Endothelial cell of umbilical vein (primary cell): Measurements from ENCODE around the gene ALOXE3. TPM values are rescaled to one million over a fixed set of nuclear protein-coding genes. Genes with fewer than 3 reads are reported as not detected.

Source experiments
- BruUV-seq: library from RNA; stranded (reverse); fragments of 400-500 nt; replicated peaks from 2 replicates; lab custom pipeline; 2021; lab: Mats Ljungman, UMichigan
- CTCF ChIA-PET: fragments of 300-600, 350-600 bp; sonication (Branson Sonifier 250); formaldehyde crosslinking; loops from one replicate; lab custom pipeline; 2021; ENCODE audit warnings: antibody characterized with exemption, inconsistent platforms; lab: Charles Lee
- POLR2A ChIA-PET: fragments of 300-600, 350-600 bp; sonication (Branson Sonifier 250); formaldehyde crosslinking; loops from one replicate; lab custom pipeline; 2021; ENCODE audit warnings: antibody characterized with exemption, inconsistent platforms; lab: Charles Lee
- DNase-seq: peaks from one replicate; pipeline ENCODE4 v3.0.0-alpha.2; 2011; ENCODE audit warnings: low read depth, low spot score
- FAIRE-seq: peaks from 2 replicates; lab custom pipeline; 2011; peaks lifted over from hg19 to GRCh38; lab: Jason Lieb, UNC
- H2AFZ ChIP-seq: 2 replicates; pipeline ENCODE4 v1.6.0; 2012; ENCODE audit warnings: low read depth, low read length, control low read depth, inconsistent platforms
- H3K27ac ChIP-seq: 2 replicates; pipeline ENCODE4 v1.5.1; 2011; ENCODE audit warnings: low read depth, mild to moderate bottlenecking, control low read depth, low read length, moderate library complexity; ENCODE audit not compliant: insufficient read depth
- H3K27me3 ChIP-seq, 2 experiments: 2 replicates each; pipeline versions ENCODE4 v1.6.0 to v1.6.1; 2011; ENCODE audit warnings: low read length in 2 of 2, mixed read lengths in 1 of 2; ENCODE audit not compliant: control insufficient read depth in 2 of 2, insufficient read depth in 2 of 2
- H3K36me3 ChIP-seq, 2 experiments: 2 replicates in 1 of 2; 3 replicates in 1 of 2; pipeline ENCODE4 v1.5.1; 2011; ENCODE audit warnings: low read length in 2 of 2, mild to moderate bottlenecking in 1 of 2, moderate library complexity in 1 of 2; ENCODE audit not compliant: control insufficient read depth in 2 of 2, insufficient read depth in 2 of 2; ENCODE audit errors: extremely low read depth in 1 of 2
- H3K4me1 ChIP-seq: 3 replicates; pipeline ENCODE4 v1.5.1; 2011; ENCODE audit warnings: mild to moderate bottlenecking, low read length; ENCODE audit not compliant: control insufficient read depth, insufficient read depth; ENCODE audit errors: extremely low read depth
- H3K4me2 ChIP-seq: 2 replicates; pipeline ENCODE4 v1.6.1; 2011; ENCODE audit warnings: low read length, control low read depth, mixed read lengths; ENCODE audit not compliant: insufficient read depth
- H3K4me3 ChIP-seq, 3 experiments: fragments of 200-600 bp in 1 of 3; sonication (generic), shearing (Covaris generic) in 1 of 3; replicated peaks in 1 of 3; 2 replicates each; pipeline ENCODE4 v1.5.1; 2011 to 2016; ENCODE audit warnings: control low read depth in 3 of 3, low read length in 3 of 3, mild to moderate bottlenecking in 2 of 3, inconsistent platforms in 1 of 3, low read depth in 1 of 3, moderate library complexity in 1 of 3; ENCODE audit not compliant: insufficient read depth in 1 of 3
- H3K79me2 ChIP-seq: 2 replicates; pipeline ENCODE4 v1.6.0; 2012; ENCODE audit warnings: low read length, inconsistent platforms; ENCODE audit not compliant: control insufficient read depth, insufficient read depth
- H3K9ac ChIP-seq: replicated peaks from 2 replicates; pipeline ENCODE3; 2011; ENCODE audit warnings: low read length, control low read depth; ENCODE audit not compliant: insufficient read depth; ENCODE audit errors: extremely low read depth
- H3K9me1 ChIP-seq: replicated peaks from 3 replicates; pipeline ENCODE4 v1.6.0; 2011; ENCODE audit warnings: mild to moderate bottlenecking, low read length; ENCODE audit not compliant: control insufficient read depth, insufficient read depth; ENCODE audit errors: extremely low read depth
- H3K9me3 ChIP-seq: replicated peaks from 2 replicates; pipeline ENCODE4 v1.5.1; 2012; ENCODE audit warnings: low read length, inconsistent platforms; ENCODE audit not compliant: control insufficient read depth, insufficient read depth
- H4K20me1 ChIP-seq: replicated peaks from 2 replicates; pipeline ENCODE3; 2011; ENCODE audit warnings: mild to moderate bottlenecking, low read length; ENCODE audit not compliant: control insufficient read depth, insufficient read depth; ENCODE audit errors: extremely low read depth
- CTCF ChIP-seq, 2 donors: IDR thresholded peaks; 1 replicate in 1 of 2; 2 replicates in 1 of 2; pipeline ENCODE4 v1.5.1; 2011; ENCODE audit warnings: low read length in 2 of 2, mild to moderate bottlenecking in 2 of 2, moderate library complexity in 2 of 2, control low read depth in 1 of 2, inconsistent platforms in 1 of 2, low read depth in 1 of 2; ENCODE audit not compliant: insufficient read depth in 1 of 2; ENCODE audit errors: extremely low read depth in 1 of 2
- EZH2 ChIP-seq: IDR thresholded peaks from 2 replicates; pipeline ENCODE4 v1.6.1; 2012; ENCODE audit warnings: borderline replicate concordance, low read depth, mild to moderate bottlenecking, moderate library complexity, low read length, inconsistent platforms; ENCODE audit not compliant: severe bottlenecking
- FOS ChIP-seq: IDR thresholded peaks from 2 replicates; pipeline ENCODE4 v1.6.1; 2011; ENCODE audit warnings: mild to moderate bottlenecking, low read length, moderate library complexity, borderline replicate concordance; ENCODE audit not compliant: insufficient read depth
- GATA2 ChIP-seq: IDR thresholded peaks from 2 replicates; pipeline ENCODE4 v1.7.0; 2011; ENCODE audit warnings: low read depth, mild to moderate bottlenecking, moderate library complexity, mixed read lengths, low read length; ENCODE audit not compliant: insufficient read length, insufficient read depth
- MYC ChIP-seq: IDR thresholded peaks from one replicate; pipeline ENCODE4 v1.6.1; 2011; ENCODE audit warnings: mild to moderate bottlenecking, low read depth, low read length
- POLR2A ChIP-seq: IDR thresholded peaks from 2 replicates; pipeline ENCODE4 v1.6.1; 2012; ENCODE audit warnings: low read depth, mild to moderate bottlenecking, control low read depth, low read length
- POLR2AphosphoS5 ChIP-seq: IDR thresholded peaks from 2 replicates; pipeline ENCODE4 v1.6.1; 2012; ENCODE audit warnings: low read depth, mild to moderate bottlenecking, control low read depth, low read length, moderate library complexity; ENCODE audit not compliant: insufficient read depth
- dilution Hi-C: fragments of 300-500 bp; cut with MboI; formaldehyde crosslinking; loops from one replicate; pipeline ENCODE4 v1.15.0; 2019; ENCODE audit warnings: low sequenced_read_pairs; ENCODE audit not compliant: extremely low pct_ligation_motif_present
- intact Hi-C: fragments of 100-400 bp; cut with micrococcal nuclease; formaldehyde crosslinking; loops from one replicate; pipeline ENCODE4 v1.10.0; 2022
- polyA plus RNA-seq, 4 experiments: library from polyadenylated mRNA; depleted of rRNA in 3 of 4; stranded (reverse) in 3 of 4; unstranded in 1 of 4; fragments of >200 nt; gene quantifications; 2 replicates each; pipeline versions ENCODE4 v1.2.1 to v1.2.3, GENCODE V29; 2011 to 2012; ENCODE audit warnings: missing spikeins in 1 of 4
- total RNA-seq: library from RNA; stranded (reverse); gene quantifications from 2 replicates; pipeline ENCODE4 v1.2.3, GENCODE V29; 2021

Gene ALOXE3
- total and polyA plus RNA-seq, 2 donors (not counting 3 experiments of a cell fraction or from before 2014, with no cell fraction given) = 0.01 TPM; not detected in 1

GRCh38 chr17:8080799-8081219 lies 37.5 kb downstream of the ALOXE3 start:
- H3K4me3 ChIP-seq = no peak overlapping the region
- BruUV-seq = no TSS peak
- H3K4me1 ChIP-seq = peaks cover 6% of the 10 kb centered on the region
- no peaks in the 10 kb centered on the region for H3K9me1 ChIP-seq
- no peak overlapping the region for H3K27ac ChIP-seq
- ChIA-PET CTCF (interaction anchor here (0.6 to 3.0 kb wide), 7 partner anchors 12 to 220 kb away, joined by 3 to 31 read pairs (median 8); no protein-coding TSS in a partner anchor), POLR2A (no interaction called here)
- FAIRE-seq (no peak), DNase-seq (no peak)
- no peak overlapping the region for H3K4me2 ChIP-seq
- H3K79me2 ChIP-seq = no peaks in the 10 kb centered on the region
- no peaks in the 10 kb centered on the region for H3K36me3 ChIP-seq
- dilution Hi-C loops = no loop called here
- H3K9ac ChIP-seq = no peak overlapping the region
- H2AFZ ChIP-seq = no peak overlapping the region
- peaks cover 12 to 18% of the 10 kb centered on the region in 2 experiments for H3K27me3 ChIP-seq
- TF ChIP-seq POLR2AphosphoS5 (no peak), CTCF (IDR thresholded peaks at IDR 0.05; ENCODE audit: extremely low read depth in 1 of 2, insufficient read depth in 1 of 2, low read depth in 1 of 2, low read length in 2 of 2) (no peak)
- no peaks in the 10 kb centered on the region for H4K20me1 ChIP-seq
- intact Hi-C loops = loop anchor here (1.0 to 2.0 kb wide), 3 partner anchors 20 to 77 kb away; partner anchors contain the start of gene ALOXE3
- H3K9me3 ChIP-seq = no peaks in the 10 kb centered on the region

GRCh38 chr17:8080208-8080798 lies 38.0 kb downstream of the ALOXE3 start:
- Histone ChIP-seq H3K36me3 (no peaks in the 10 kb centered on the region), H3K27ac (no peak overlapping the region), H3K27me3 (peaks cover 12 to 18% of the 10 kb centered on the region in 2 experiments), H3K79me2 (no peaks in the 10 kb centered on the region), H3K4me1 (peaks cover 6% of the 10 kb centered on the region), H3K9ac (no peak overlapping the region), H4K20me1 (no peaks in the 10 kb centered on the region), H3K4me2 (no peak overlapping the region), H3K9me3 (no peaks in the 10 kb centered on the region), H3K9me1 (no peaks in the 10 kb centered on the region), H2AFZ (peak overlapping the region; percentile 29), H3K4me3 (no peak overlapping the region)
- CTCF ChIA-PET = interaction anchor here (0.6 to 3.0 kb wide), 7 partner anchors 13 to 220 kb away, joined by 3 to 31 read pairs (median 8); no protein-coding TSS in a partner anchor
- FAIRE-seq (no peak), DNase-seq (no peak)
- no TSS peak for BruUV-seq
- TF ChIP-seq POLR2A (no peak), CTCF (IDR thresholded peaks at IDR 0.05; ENCODE audit: extremely low read depth in 1 of 2, insufficient read depth in 1 of 2, low read depth in 1 of 2, low read length in 2 of 2) (no peak), POLR2AphosphoS5 (no peak), MYC (no peak), EZH2 (peak; percentile 2), GATA2 (no peak), FOS (no peak)
- dilution Hi-C loops (no loop called here), intact Hi-C loops (loop anchor here (1.0 to 2.0 kb wide), 3 partner anchors 20 to 78 kb away; partner anchors contain the start of gene ALOXE3)
- POLR2A ChIA-PET = no interaction called here
